HEK293 (cell line): ENCODE results near the gene ENKUR.

Experiments used
- CTCF ChIA-PET: fragments of 350-600 bp; formaldehyde crosslinking; extraction: SDS; loops from one replicate; lab custom pipeline; 2021; ENCODE audit warnings: antibody characterized with exemption; lab: Yijun Ruan, JAX
- POLR2A ChIA-PET: fragments of 300-600 bp; formaldehyde crosslinking; extraction: SDS; loops from one replicate; lab custom pipeline; 2020; ENCODE audit warnings: antibody characterized with exemption, inconsistent platforms; lab: Yijun Ruan, JAX
- H3K27ac ChIP-seq: fragments of 200-500 bp; sonication (Bioruptor generic); 2 replicates; pipeline ENCODE4 v1.5.1; 2014; ENCODE audit warnings: low read depth, low read length, control low read depth, inconsistent platforms; ENCODE audit errors: extremely low read depth
- H3K36me3 ChIP-seq, 2 experiments: fragments of 200-500 bp in 1 of 2; sonication (Bioruptor generic) in 1 of 2; 1 replicate in 1 of 2; 2 replicates in 1 of 2; pipeline ENCODE4 v1.5.1; 2014 to 2017; ENCODE audit warnings: inconsistent platforms in 2 of 2, low read length in 2 of 2; ENCODE audit not compliant: control insufficient read depth in 2 of 2, insufficient read depth in 1 of 2
- H3K4me1 ChIP-seq: fragments of 200-500 bp; sonication (Bioruptor generic); 2 replicates; pipeline ENCODE4 v1.5.1; 2014; ENCODE audit warnings: mild to moderate bottlenecking, low read length, inconsistent platforms; ENCODE audit not compliant: control insufficient read depth, insufficient read depth
- H3K4me3 ChIP-seq: 2 replicates; pipeline ENCODE4 v1.5.1; 2011; ENCODE audit warnings: low read depth, mild to moderate bottlenecking, control low read depth, low read length, moderate library complexity
- H3K9me3 ChIP-seq: fragments of 200-500 bp; sonication (Bioruptor generic); 2 replicates; pipeline ENCODE4 v1.5.1; 2014; ENCODE audit warnings: low read depth, low read length, inconsistent platforms; ENCODE audit not compliant: control insufficient read depth, insufficient read depth
- EGR2 ChIP-seq: fragments of 450-650 bp; formaldehyde crosslinking; IDR thresholded peaks from 2 replicates; pipeline ENCODE4 v1.5.1; 2016; ENCODE audit warnings: low read depth, missing biosample characterization, missing genetic modification characterization
- IKZF3 ChIP-seq: fragments of 450-650 bp; IDR thresholded peaks from 2 replicates; pipeline ENCODE4 v1.5.0; 2018; ENCODE audit warnings: missing biosample characterization, mild to moderate bottlenecking, missing genetic modification characterization, moderate library complexity
- KLF1 ChIP-seq: fragments of 450-650 bp; formaldehyde crosslinking; IDR thresholded peaks from 2 replicates; pipeline ENCODE4 v1.5.1; 2016; ENCODE audit warnings: missing biosample characterization, missing genetic modification characterization
- MEIS1 ChIP-seq: sonication (generic); formaldehyde crosslinking; IDR thresholded peaks from 2 replicates; pipeline ENCODE4 v1.8.1; 2022; ENCODE audit warnings: missing genetic modification reagents, mild to moderate bottlenecking, borderline replicate concordance
- SCRT2 ChIP-seq: fragments of 450-650 bp; formaldehyde crosslinking; IDR thresholded peaks from 2 replicates; pipeline ENCODE4 v1.5.1; 2016; ENCODE audit warnings: missing biosample characterization, missing genetic modification characterization
- SP3 ChIP-seq: fragments of 450-650 bp; formaldehyde crosslinking; IDR thresholded peaks from 2 replicates; pipeline ENCODE4 v1.5.1; 2016; ENCODE audit warnings: missing biosample characterization, missing genetic modification characterization
- SP7 ChIP-seq: fragments of 450-650 bp; formaldehyde crosslinking; IDR thresholded peaks from 2 replicates; pipeline ENCODE4 v1.5.1; 2016; ENCODE audit warnings: missing biosample characterization, missing genetic modification characterization
- WT1 ChIP-seq: fragments of 450-650 bp; formaldehyde crosslinking; IDR thresholded peaks from 2 replicates; pipeline ENCODE4 v1.5.1; 2016; ENCODE audit warnings: missing biosample characterization, missing genetic modification characterization
- ZFHX2 ChIP-seq: fragments of 450-650 bp; formaldehyde crosslinking; conservative IDR thresholded peaks from 2 replicates; pipeline ENCODE4 v1.5.1; 2016; ENCODE audit warnings: missing biosample characterization, missing genetic modification characterization
- ZFP37 ChIP-seq: fragments of 450-650 bp; formaldehyde crosslinking; IDR thresholded peaks from 2 replicates; pipeline ENCODE4 v1.5.1; 2016; ENCODE audit warnings: missing biosample characterization, missing genetic modification characterization
- ZNF335 ChIP-seq: fragments of 450-650 bp; formaldehyde crosslinking; conservative IDR thresholded peaks from 2 replicates; pipeline ENCODE4 v1.5.1; 2016; ENCODE audit warnings: missing biosample characterization, missing genetic modification characterization
- ZNF596 ChIP-seq: fragments of 450-650 bp; IDR thresholded peaks from 2 replicates; pipeline ENCODE4 v1.5.0; 2018; ENCODE audit warnings: missing biosample characterization, mild to moderate bottlenecking, missing genetic modification characterization, moderate library complexity
- ZNF654 ChIP-seq: fragments of 450-650 bp; formaldehyde crosslinking; IDR thresholded peaks from 2 replicates; pipeline ENCODE4 v1.5.1; 2016; ENCODE audit warnings: low read depth, missing biosample characterization, missing genetic modification characterization
- ZNF785 ChIP-seq: fragments of 450-650 bp; formaldehyde crosslinking; IDR thresholded peaks from 2 replicates; pipeline ENCODE4 v1.5.1; 2016; ENCODE audit warnings: missing biosample characterization, missing genetic modification characterization
- TF ChIP-seq, protein P1 (sequence below): fragments of 450-650 bp; formaldehyde crosslinking; conservative IDR thresholded peaks from 2 replicates; pipeline ENCODE4 v1.5.1; 2016; ENCODE audit warnings: low read depth, missing biosample characterization, missing genetic modification characterization
- TF ChIP-seq, protein P2 (sequence below): fragments of 450-650 bp; formaldehyde crosslinking; IDR thresholded peaks from 2 replicates; pipeline ENCODE4 v1.5.1; 2016; ENCODE audit warnings: missing biosample characterization, missing genetic modification characterization
- TF ChIP-seq, protein P3 (sequence below): fragments of 450-650 bp; formaldehyde crosslinking; IDR thresholded peaks from 2 replicates; pipeline ENCODE4 v1.5.1; 2016; ENCODE audit warnings: missing biosample characterization, missing genetic modification characterization
- TF ChIP-seq, protein P4 (sequence below): fragments of 450-650 bp; formaldehyde crosslinking; IDR thresholded peaks from 2 replicates; pipeline ENCODE4 v1.5.1; 2017; ENCODE audit warnings: missing biosample characterization, missing genetic modification characterization
- TF ChIP-seq, protein P5 (sequence below): fragments of 450-650 bp; formaldehyde crosslinking; IDR thresholded peaks from 2 replicates; pipeline ENCODE4 v1.5.1; 2016; ENCODE audit warnings: missing biosample characterization, missing genetic modification characterization, low read depth
- TF ChIP-seq, protein P6 (sequence below): fragments of 450-650 bp; formaldehyde crosslinking; IDR thresholded peaks from 2 replicates; pipeline ENCODE4 v1.5.1; 2017; ENCODE audit warnings: missing biosample characterization, missing genetic modification characterization
- TF ChIP-seq, protein P7 (sequence below): fragments of 450-650 bp; formaldehyde crosslinking; IDR thresholded peaks from 2 replicates; pipeline ENCODE4 v1.5.1; 2016; ENCODE audit warnings: missing biosample characterization, missing genetic modification characterization, borderline replicate concordance

ENKUR gene

DNA sequence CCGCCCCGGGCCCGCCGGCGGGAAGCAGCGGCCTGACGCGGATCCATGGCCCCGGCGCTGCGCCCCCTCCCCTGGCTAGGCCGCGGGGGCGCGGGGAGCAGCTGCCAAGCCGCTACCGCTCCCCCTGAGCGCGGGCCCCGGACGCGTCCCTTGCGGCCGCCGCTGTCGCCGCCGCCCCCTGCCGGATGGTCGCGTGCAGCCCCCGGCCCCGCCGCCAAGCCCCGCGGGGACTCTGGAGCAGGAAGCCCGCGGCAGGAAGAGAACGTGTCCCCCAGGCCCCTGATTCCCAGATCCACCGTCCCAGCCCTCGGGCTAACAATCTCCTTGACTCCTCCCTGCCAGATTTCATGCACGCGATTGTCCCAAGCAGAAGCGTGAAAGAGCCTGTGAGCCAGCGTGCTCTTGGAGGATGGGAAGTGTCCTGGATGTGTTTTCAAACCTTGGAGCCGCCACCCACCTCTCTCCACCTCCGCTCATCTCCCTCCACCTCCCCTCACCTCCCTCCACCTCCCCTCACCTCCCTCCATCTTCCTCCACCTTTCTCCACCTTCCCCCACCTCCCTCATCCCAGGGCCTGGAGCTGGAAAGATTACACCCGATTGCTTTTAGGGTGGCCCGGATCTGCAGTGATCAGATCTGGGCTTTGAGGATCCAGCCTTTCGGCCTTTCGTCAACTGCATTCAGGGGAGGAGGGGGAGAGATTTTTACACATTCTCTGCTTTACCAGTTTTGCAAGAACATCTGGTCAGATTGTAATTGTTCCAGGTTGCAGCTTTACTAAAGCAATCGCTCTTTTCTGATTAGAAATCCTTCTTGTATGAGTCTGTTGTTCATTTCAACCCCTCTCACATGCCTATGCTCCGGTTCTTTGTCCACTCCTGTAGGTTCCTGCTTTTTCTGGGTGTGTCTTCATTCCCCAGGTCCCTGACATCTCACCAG, 63.0 kb downstream of the ENKUR start:
- Histone ChIP-seq H3K4me1 (no peaks in the 10 kb centered on the region), H3K27ac (peak overlapping the region; percentile 63; the same call in 1 of the 2 replicates), H3K36me3 (no peaks in the 10 kb centered on the region), H3K9me3 (no peaks in the 10 kb centered on the region), H3K4me3 (peak overlapping the region; percentile 39)
- ChIA-PET POLR2A (interaction anchor here (0.6 kb wide), 1 partner anchor 246 kb away, joined by 5 read pairs; no protein-coding TSS in a partner anchor), CTCF (interaction anchor here (0.7 kb wide), 1 partner anchor 160 kb away, joined by 3 read pairs; no protein-coding TSS in a partner anchor)
- TF ChIP-seq, protein P1, sequence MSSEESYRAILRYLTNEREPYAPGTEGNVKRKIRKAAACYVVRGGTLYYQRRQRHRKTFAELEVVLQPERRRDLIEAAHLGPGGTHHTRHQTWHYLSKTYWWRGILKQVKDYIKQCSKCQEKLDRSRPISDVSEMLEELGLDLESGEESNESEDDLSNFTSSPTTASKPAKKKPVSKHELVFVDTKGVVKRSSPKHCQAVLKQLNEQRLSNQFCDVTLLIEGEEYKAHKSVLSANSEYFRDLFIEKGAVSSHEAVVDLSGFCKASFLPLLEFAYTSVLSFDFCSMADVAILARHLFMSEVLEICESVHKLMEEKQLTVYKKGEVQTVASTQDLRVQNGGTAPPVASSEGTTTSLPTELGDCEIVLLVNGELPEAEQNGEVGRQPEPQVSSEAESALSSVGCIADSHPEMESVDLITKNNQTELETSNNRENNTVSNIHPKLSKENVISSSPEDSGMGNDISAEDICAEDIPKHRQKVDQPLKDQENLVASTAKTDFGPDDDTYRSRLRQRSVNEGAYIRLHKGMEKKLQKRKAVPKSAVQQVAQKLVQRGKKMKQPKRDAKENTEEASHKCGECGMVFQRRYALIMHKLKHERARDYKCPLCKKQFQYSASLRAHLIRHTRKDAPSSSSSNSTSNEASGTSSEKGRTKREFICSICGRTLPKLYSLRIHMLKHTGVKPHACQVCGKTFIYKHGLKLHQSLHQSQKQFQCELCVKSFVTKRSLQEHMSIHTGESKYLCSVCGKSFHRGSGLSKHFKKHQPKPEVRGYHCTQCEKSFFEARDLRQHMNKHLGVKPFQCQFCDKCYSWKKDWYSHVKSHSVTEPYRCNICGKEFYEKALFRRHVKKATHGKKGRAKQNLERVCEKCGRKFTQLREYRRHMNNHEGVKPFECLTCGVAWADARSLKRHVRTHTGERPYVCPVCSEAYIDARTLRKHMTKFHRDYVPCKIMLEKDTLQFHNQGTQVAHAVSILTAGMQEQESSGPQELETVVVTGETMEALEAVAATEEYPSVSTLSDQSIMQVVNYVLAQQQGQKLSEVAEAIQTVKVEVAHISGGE (tag by site-specific recombination): 0 out of 2 replicates have a peak, but pooled peaks have one; percentile 15
- TF ChIP-seq SCRT2 (tag by site-specific recombination): no peak
- TF ChIP-seq ZFP37 (tag by site-specific recombination): no peak
- no peak for TF ChIP-seq MEIS1 (CRISPR knock-in tag)
- 0 out of 2 replicates have a peak, but pooled peaks have one; percentile 49 for TF ChIP-seq KLF1
- TF ChIP-seq, protein P2, sequence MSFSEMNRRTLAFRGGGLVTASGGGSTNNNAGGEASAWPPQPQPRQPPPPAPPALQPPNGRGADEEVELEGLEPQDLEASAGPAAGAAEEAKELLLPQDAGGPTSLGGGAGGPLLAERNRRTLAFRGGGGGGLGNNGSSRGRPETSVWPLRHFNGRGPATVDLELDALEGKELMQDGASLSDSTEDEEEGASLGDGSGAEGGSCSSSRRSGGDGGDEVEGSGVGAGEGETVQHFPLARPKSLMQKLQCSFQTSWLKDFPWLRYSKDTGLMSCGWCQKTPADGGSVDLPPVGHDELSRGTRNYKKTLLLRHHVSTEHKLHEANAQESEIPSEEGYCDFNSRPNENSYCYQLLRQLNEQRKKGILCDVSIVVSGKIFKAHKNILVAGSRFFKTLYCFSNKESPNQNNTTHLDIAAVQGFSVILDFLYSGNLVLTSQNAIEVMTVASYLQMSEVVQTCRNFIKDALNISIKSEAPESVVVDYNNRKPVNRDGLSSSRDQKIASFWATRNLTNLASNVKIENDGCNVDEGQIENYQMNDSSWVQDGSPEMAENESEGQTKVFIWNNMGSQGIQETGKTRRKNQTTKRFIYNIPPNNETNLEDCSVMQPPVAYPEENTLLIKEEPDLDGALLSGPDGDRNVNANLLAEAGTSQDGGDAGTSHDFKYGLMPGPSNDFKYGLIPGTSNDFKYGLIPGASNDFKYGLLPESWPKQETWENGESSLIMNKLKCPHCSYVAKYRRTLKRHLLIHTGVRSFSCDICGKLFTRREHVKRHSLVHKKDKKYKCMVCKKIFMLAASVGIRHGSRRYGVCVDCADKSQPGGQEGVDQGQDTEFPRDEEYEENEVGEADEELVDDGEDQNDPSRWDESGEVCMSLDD (tag by site-specific recombination): 0 out of 2 replicates have a peak, but pooled peaks have one; percentile 24
- TF ChIP-seq, protein P3, sequence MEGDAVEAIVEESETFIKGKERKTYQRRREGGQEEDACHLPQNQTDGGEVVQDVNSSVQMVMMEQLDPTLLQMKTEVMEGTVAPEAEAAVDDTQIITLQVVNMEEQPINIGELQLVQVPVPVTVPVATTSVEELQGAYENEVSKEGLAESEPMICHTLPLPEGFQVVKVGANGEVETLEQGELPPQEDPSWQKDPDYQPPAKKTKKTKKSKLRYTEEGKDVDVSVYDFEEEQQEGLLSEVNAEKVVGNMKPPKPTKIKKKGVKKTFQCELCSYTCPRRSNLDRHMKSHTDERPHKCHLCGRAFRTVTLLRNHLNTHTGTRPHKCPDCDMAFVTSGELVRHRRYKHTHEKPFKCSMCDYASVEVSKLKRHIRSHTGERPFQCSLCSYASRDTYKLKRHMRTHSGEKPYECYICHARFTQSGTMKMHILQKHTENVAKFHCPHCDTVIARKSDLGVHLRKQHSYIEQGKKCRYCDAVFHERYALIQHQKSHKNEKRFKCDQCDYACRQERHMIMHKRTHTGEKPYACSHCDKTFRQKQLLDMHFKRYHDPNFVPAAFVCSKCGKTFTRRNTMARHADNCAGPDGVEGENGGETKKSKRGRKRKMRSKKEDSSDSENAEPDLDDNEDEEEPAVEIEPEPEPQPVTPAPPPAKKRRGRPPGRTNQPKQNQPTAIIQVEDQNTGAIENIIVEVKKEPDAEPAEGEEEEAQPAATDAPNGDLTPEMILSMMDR (tag by site-specific recombination): peak; percentile 18; the same call in 1 of the 2 replicates
- TF ChIP-seq, protein P4, sequence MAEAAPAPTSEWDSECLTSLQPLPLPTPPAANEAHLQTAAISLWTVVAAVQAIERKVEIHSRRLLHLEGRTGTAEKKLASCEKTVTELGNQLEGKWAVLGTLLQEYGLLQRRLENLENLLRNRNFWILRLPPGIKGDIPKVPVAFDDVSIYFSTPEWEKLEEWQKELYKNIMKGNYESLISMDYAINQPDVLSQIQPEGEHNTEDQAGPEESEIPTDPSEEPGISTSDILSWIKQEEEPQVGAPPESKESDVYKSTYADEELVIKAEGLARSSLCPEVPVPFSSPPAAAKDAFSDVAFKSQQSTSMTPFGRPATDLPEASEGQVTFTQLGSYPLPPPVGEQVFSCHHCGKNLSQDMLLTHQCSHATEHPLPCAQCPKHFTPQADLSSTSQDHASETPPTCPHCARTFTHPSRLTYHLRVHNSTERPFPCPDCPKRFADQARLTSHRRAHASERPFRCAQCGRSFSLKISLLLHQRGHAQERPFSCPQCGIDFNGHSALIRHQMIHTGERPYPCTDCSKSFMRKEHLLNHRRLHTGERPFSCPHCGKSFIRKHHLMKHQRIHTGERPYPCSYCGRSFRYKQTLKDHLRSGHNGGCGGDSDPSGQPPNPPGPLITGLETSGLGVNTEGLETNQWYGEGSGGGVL (tag by site-specific recombination): peak; percentile 97
- TF ChIP-seq SP3 (tag by site-specific recombination): peak; percentile 66
- TF ChIP-seq, protein P5, sequence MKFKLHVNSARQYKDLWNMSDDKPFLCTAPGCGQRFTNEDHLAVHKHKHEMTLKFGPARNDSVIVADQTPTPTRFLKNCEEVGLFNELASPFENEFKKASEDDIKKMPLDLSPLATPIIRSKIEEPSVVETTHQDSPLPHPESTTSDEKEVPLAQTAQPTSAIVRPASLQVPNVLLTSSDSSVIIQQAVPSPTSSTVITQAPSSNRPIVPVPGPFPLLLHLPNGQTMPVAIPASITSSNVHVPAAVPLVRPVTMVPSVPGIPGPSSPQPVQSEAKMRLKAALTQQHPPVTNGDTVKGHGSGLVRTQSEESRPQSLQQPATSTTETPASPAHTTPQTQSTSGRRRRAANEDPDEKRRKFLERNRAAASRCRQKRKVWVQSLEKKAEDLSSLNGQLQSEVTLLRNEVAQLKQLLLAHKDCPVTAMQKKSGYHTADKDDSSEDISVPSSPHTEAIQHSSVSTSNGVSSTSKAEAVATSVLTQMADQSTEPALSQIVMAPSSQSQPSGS: no peak
- TF ChIP-seq SP7: peak; percentile 28; the same call in 1 of the 2 replicates
- no peak for TF ChIP-seq ZNF654
- TF ChIP-seq ZNF596 (tag by site-specific recombination): 0 out of 2 replicates have a peak, but pooled peaks have one; percentile 32
- TF ChIP-seq WT1 (tag by site-specific recombination): peak; percentile 68; the same call in 1 of the 2 replicates
- TF ChIP-seq IKZF3: peak; percentile 34; the same call in 1 of the 2 replicates
- TF ChIP-seq ZNF335 (tag by site-specific recombination): peak; percentile 47; the same call in 1 of the 2 replicates
- peak; percentile 88 for TF ChIP-seq EGR2 (tag by site-specific recombination)
- TF ChIP-seq, protein P6, sequence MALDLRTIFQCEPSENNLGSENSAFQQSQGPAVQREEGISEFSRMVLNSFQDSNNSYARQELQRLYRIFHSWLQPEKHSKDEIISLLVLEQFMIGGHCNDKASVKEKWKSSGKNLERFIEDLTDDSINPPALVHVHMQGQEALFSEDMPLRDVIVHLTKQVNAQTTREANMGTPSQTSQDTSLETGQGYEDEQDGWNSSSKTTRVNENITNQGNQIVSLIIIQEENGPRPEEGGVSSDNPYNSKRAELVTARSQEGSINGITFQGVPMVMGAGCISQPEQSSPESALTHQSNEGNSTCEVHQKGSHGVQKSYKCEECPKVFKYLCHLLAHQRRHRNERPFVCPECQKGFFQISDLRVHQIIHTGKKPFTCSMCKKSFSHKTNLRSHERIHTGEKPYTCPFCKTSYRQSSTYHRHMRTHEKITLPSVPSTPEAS (tag by site-specific recombination): no peak
- TF ChIP-seq, protein P7, sequence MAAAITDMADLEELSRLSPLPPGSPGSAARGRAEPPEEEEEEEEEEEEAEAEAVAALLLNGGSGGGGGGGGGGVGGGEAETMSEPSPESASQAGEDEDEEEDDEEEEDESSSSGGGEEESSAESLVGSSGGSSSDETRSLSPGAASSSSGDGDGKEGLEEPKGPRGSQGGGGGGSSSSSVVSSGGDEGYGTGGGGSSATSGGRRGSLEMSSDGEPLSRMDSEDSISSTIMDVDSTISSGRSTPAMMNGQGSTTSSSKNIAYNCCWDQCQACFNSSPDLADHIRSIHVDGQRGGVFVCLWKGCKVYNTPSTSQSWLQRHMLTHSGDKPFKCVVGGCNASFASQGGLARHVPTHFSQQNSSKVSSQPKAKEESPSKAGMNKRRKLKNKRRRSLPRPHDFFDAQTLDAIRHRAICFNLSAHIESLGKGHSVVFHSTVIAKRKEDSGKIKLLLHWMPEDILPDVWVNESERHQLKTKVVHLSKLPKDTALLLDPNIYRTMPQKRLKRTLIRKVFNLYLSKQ (tag by site-specific recombination): no peak
- TF ChIP-seq ZFHX2: peak; percentile 80
- no peak for TF ChIP-seq ZNF785 (tag by site-specific recombination)
